Raji (cell line): ENCODE measurements around the gene RNF128.

Source experiments
- POLR2A ChIP-seq: IDR thresholded peaks from 2 replicates; pipeline ENCODE4 v1.6.1; 2011; ENCODE audit warnings: low read depth, low read length, control low read depth; ENCODE audit not compliant: insufficient read depth

Gene RNF128

GRCh38 chrX:106726485-106727437 lies at the start of gene RNF128:
RNF128 (plus strand) TSS chrX:106726701; CDS start chrX:106726914, 213 bp downstream.
- TF ChIP-seq POLR2A = no peak

GRCh38 chrX:106680716-106681115 lies 45.8 kb upstream of the RNF128 start:
- TF ChIP-seq POLR2A = no peak

- TF ChIP-seq POLR2A = no peak
These were observed 42.3 kb upstream of the RNF128 start for GRCh38 chrX:106684207-106684606.

- no peak for TF ChIP-seq POLR2A
These were observed 34.0 kb upstream of the RNF128 start for GRCh38 chrX:106692425-106693065.

- no peak for TF ChIP-seq POLR2A
These were observed 30.0 kb upstream of the RNF128 start for GRCh38 chrX:106696502-106696901.

- no peak for TF ChIP-seq POLR2A
These were observed 27.8 kb upstream of the RNF128 start for GRCh38 chrX:106698693-106699092.

- no peak for TF ChIP-seq POLR2A
These were observed 23.9 kb upstream of the RNF128 start for GRCh38 chrX:106702636-106703035.

GRCh38 chrX:106706466-106706865 lies 20.0 kb upstream of the RNF128 start:
- no peak for TF ChIP-seq POLR2A

- TF ChIP-seq POLR2A = no peak
These were observed 18.6 kb upstream of the RNF128 start for GRCh38 chrX:106707771-106708454.

- TF ChIP-seq POLR2A = no peak
These were observed 15.7 kb upstream of the RNF128 start for GRCh38 chrX:106710771-106711170.

GRCh38 chrX:106711375-106711774 lies 15.1 kb upstream of the RNF128 start:
- no peak for TF ChIP-seq POLR2A

GRCh38 chrX:106716004-106716403 lies 10.5 kb upstream of the RNF128 start:
- TF ChIP-seq POLR2A = no peak

GRCh38 chrX:106716463-106716862 lies 10.0 kb upstream of the RNF128 start:
- TF ChIP-seq POLR2A = no peak

- no peak for TF ChIP-seq POLR2A
These were observed 7.8 kb upstream of the RNF128 start for GRCh38 chrX:106718709-106719108.

GRCh38 chrX:106725931-106726330 lies 570 bp upstream of the RNF128 start:
- no peak for TF ChIP-seq POLR2A
